IMR-90 (cell line): Measurements from ENCODE around the gene PLD4.

Source experiments
- BHLHE40 ChIP-seq: fragments of 150-350 bp; IDR thresholded peaks from 2 replicates; pipeline ENCODE4 v1.6.1; 2016; ENCODE audit warnings: mild to moderate bottlenecking, low read depth, low read length
- CEBPB ChIP-seq: IDR thresholded peaks from 2 replicates; pipeline ENCODE4 v1.6.1; 2012; ENCODE audit warnings: low read depth, low read length, improper control_type of control experiment
- CHD1 ChIP-seq: IDR thresholded peaks from 2 replicates; pipeline ENCODE4 v1.6.1; 2012; ENCODE audit warnings: low read depth, low read length, improper control_type of control experiment
- CTCF ChIP-seq: conservative IDR thresholded peaks from 2 replicates; pipeline ENCODE4 v1.5.1; 2012; ENCODE audit warnings: mild to moderate bottlenecking, low read depth, low read length, improper control_type of control experiment
- FOS ChIP-seq: fragments of 150-350 bp; IDR thresholded peaks from 2 replicates; pipeline ENCODE4 v1.6.1; 2016; ENCODE audit warnings: low read depth, low read length
- MAZ ChIP-seq: IDR thresholded peaks from 2 replicates; pipeline ENCODE4 v1.6.1; 2012; ENCODE audit warnings: low read depth, mild to moderate bottlenecking, low read length, improper control_type of control experiment, moderate library complexity, borderline replicate concordance
- MXI1 ChIP-seq: IDR thresholded peaks from 2 replicates; pipeline ENCODE4 v1.6.1; 2012; ENCODE audit warnings: low read depth, mild to moderate bottlenecking, low read length, moderate library complexity, borderline replicate concordance
- POLR2A ChIP-seq: IDR thresholded peaks from 2 replicates; pipeline ENCODE4 v1.6.1; 2012; ENCODE audit warnings: mild to moderate bottlenecking, low read depth, low read length
- RAD21 ChIP-seq: IDR thresholded peaks from 2 replicates; pipeline ENCODE4 v1.6.1; 2012; ENCODE audit warnings: low read length, improper control_type of control experiment
- RCOR1 ChIP-seq: IDR thresholded peaks from 2 replicates; pipeline ENCODE4 v1.6.1; 2012; ENCODE audit warnings: mild to moderate bottlenecking, low read length, improper control_type of control experiment; ENCODE audit not compliant: insufficient replicate concordance
- RFX5 ChIP-seq: IDR thresholded peaks from 2 replicates; pipeline ENCODE4 v1.8.0; 2012; ENCODE audit warnings: low read depth, mild to moderate bottlenecking, low read length, moderate library complexity
- SMC3 ChIP-seq: fragments of 150-350 bp; IDR thresholded peaks from 2 replicates; pipeline ENCODE4 v1.6.1; 2016; ENCODE audit warnings: low read depth, mild to moderate bottlenecking, antibody characterized with exemption, low read length, moderate library complexity

- no peak for TF ChIP-seq CTCF
- TF ChIP-seq RFX5 = no peak
- TF ChIP-seq BHLHE40 = no peak
- TF ChIP-seq RAD21 = no peak
- TF ChIP-seq RCOR1 = no peak
- no peak for TF ChIP-seq CEBPB
- TF ChIP-seq FOS = no peak
- TF ChIP-seq SMC3 = no peak
- TF ChIP-seq POLR2A = no peak
- no peak for TF ChIP-seq MXI1
- no peak for TF ChIP-seq MAZ
- TF ChIP-seq CHD1 = no peak
These were observed 50.1 kb downstream of the PLD4 start for GRCh38 chr14:104974665-104975390.
